GM08714 (cell line): Measurements from ENCODE around the gene HMCN2.
"Not testable (repeated sequence)": the region's sequence is repeated elsewhere in the genome, so short reads cannot be mapped to it uniquely, and the experiment has no call there.

ENCODE experiments used
- H3K4me3 ChIP-seq: fragments of 200-500 bp; sonication (Bioruptor generic); 2 replicates; pipeline ENCODE4 v1.5.1; 2014; ENCODE audit warnings: mild to moderate bottlenecking, low read length, inconsistent platforms
- ZNF274 ChIP-seq: IDR thresholded peaks from 2 replicates; pipeline ENCODE4 v1.6.1; 2012; ENCODE audit warnings: mild to moderate bottlenecking, low read depth, low read length

Gene HMCN2

GRCh38 chr9:130399768-130400167, 134.2 kb downstream of the HMCN2 start:
- no peak overlapping the region for H3K4me3 ChIP-seq
- no peak for TF ChIP-seq ZNF274

GRCh38 chr9:130400870-130401269, 135.3 kb downstream of the HMCN2 start:
- TF ChIP-seq ZNF274: no peak
- H3K4me3 ChIP-seq: no peak overlapping the region

- not testable (repeated sequence) for H3K4me3 ChIP-seq
Observed at GRCh38 chr9:130401742-130402141, 136.2 kb downstream of the HMCN2 start.

- H3K4me3 ChIP-seq: no peak overlapping the region
- no peak for TF ChIP-seq ZNF274
Observed at GRCh38 chr9:130402243-130402642, 136.7 kb downstream of the HMCN2 start.

GRCh38 chr9:130402645-130403440, 137.3 kb downstream of the HMCN2 start:
- TF ChIP-seq ZNF274: no peak

GRCh38 chr9:130405657-130406257, 140.2 kb downstream of the HMCN2 start:
- no peak for TF ChIP-seq ZNF274
- no peak overlapping the region for H3K4me3 ChIP-seq

More at GRCh38 chr9:130402645-130403440, 137.3 kb downstream of the HMCN2 start:
- H3K4me3 ChIP-seq: no peak overlapping the region

GRCh38 chr9:130406278-130406895, 140.8 kb downstream of the HMCN2 start:
- TF ChIP-seq ZNF274: no peak
- no peak overlapping the region for H3K4me3 ChIP-seq

GRCh38 chr9:130407916-130408663, 142.5 kb downstream of the HMCN2 start:
- no peak for TF ChIP-seq ZNF274
- no peak overlapping the region for H3K4me3 ChIP-seq

GRCh38 chr9:130408669-130409068, 143.1 kb downstream of the HMCN2 start:
- no peak for TF ChIP-seq ZNF274
- no peak overlapping the region for H3K4me3 ChIP-seq

GRCh38 chr9:130409246-130409645, 143.7 kb downstream of the HMCN2 start:
- no peak overlapping the region for H3K4me3 ChIP-seq
- no peak for TF ChIP-seq ZNF274

GRCh38 chr9:130410443-130410842, 144.9 kb downstream of the HMCN2 start:
- no peak for TF ChIP-seq ZNF274
- H3K4me3 ChIP-seq: no peak overlapping the region

GRCh38 chr9:130411566-130411915, 146.0 kb downstream of the HMCN2 start:
- TF ChIP-seq ZNF274: no peak
- H3K4me3 ChIP-seq: no peak overlapping the region

- no peak for TF ChIP-seq ZNF274
- no peak overlapping the region for H3K4me3 ChIP-seq
Observed at GRCh38 chr9:130414081-130414731, 148.6 kb downstream of the HMCN2 start.
